H9 (cell line): ENCODE data around the gene LMO1. TPM values are rescaled to one million over a fixed set of nuclear protein-coding genes. Genes with fewer than 3 reads are reported as not detected.

Experiments
- DNase-seq: peaks from one replicate; pipeline ENCODE4 v3.0.0-alpha.2; 2017
- H2AFZ ChIP-seq: one replicate; pipeline ENCODE4 v1.6.1; 2013; ENCODE audit warnings: mild to moderate bottlenecking, low read length, control low read depth, moderate library complexity
- H2AK5ac ChIP-seq: 2 replicates; pipeline ENCODE4 v1.6.1; 2013; ENCODE audit warnings: low read length, control low read depth, mixed read lengths; ENCODE audit not compliant: insufficient read length
- H2BK120ac ChIP-seq: one replicate; pipeline ENCODE4 v1.6.1; 2013; ENCODE audit warnings: low read depth, mild to moderate bottlenecking, low read length, control low read depth, inconsistent platforms; ENCODE audit not compliant: poor library complexity, severe bottlenecking
- H2BK12ac ChIP-seq: 2 replicates; pipeline ENCODE4 v1.6.1; 2013; ENCODE audit warnings: low read length, control low read depth, mixed read lengths, low read depth; ENCODE audit not compliant: insufficient read length
- H2BK15ac ChIP-seq: 2 replicates; pipeline ENCODE4 v1.6.1; 2013; ENCODE audit warnings: low read depth, low read length, control low read depth
- H2BK20ac ChIP-seq: one replicate; pipeline ENCODE4 v1.6.1; 2013; ENCODE audit warnings: low read depth, mild to moderate bottlenecking, low read length, control low read depth, inconsistent platforms; ENCODE audit not compliant: poor library complexity, severe bottlenecking
- H2BK5ac ChIP-seq: 2 replicates; pipeline ENCODE4 v1.6.1; 2013; ENCODE audit warnings: low read length, control low read depth, mixed read lengths; ENCODE audit not compliant: insufficient read length
- H3K14ac ChIP-seq: 2 replicates; pipeline ENCODE4 v1.6.1; 2013; ENCODE audit warnings: low read length, control low read depth; ENCODE audit not compliant: insufficient read depth
- H3K18ac ChIP-seq: 2 replicates; pipeline ENCODE4 v1.6.1; 2013; ENCODE audit warnings: low read depth, mild to moderate bottlenecking, mixed read lengths, low read length, control low read depth; ENCODE audit not compliant: insufficient read length
- H3K23ac ChIP-seq: 2 replicates; pipeline ENCODE4 v1.6.1; 2013; ENCODE audit warnings: low read length, control low read depth, mixed read lengths, low read depth; ENCODE audit not compliant: insufficient read length
- H3K23me2 ChIP-seq: 2 replicates; pipeline ENCODE4 v1.6.1; 2013; ENCODE audit warnings: low read depth, mild to moderate bottlenecking, mixed read lengths, low read length, control low read depth; ENCODE audit not compliant: insufficient read length, poor library complexity, severe bottlenecking
- H3K27ac ChIP-seq: 2 replicates; pipeline ENCODE4 v1.5.1; 2013; ENCODE audit warnings: low read length, control low read depth, mixed read lengths, low read depth; ENCODE audit not compliant: insufficient read length
- H3K27me3 ChIP-seq: 2 replicates; pipeline ENCODE4 v1.6.1; 2013; ENCODE audit warnings: low read length, control low read depth, inconsistent platforms; ENCODE audit not compliant: insufficient read depth
- H3K4ac ChIP-seq: 2 replicates; pipeline ENCODE4 v1.6.1; 2013; ENCODE audit warnings: low read depth, mild to moderate bottlenecking, control low read depth, inconsistent platforms, low read length, moderate library complexity
- H3K4me1 ChIP-seq: 2 replicates; pipeline ENCODE4 v1.6.1; 2013; ENCODE audit warnings: low read length, control low read depth, inconsistent platforms; ENCODE audit not compliant: insufficient read depth
- H3K4me2 ChIP-seq: 2 replicates; pipeline ENCODE4 v1.6.1; 2013; ENCODE audit warnings: low read length, control low read depth, mixed read lengths; ENCODE audit not compliant: insufficient read length, insufficient read depth
- H3K56ac ChIP-seq: 2 replicates; pipeline ENCODE4 v1.6.1; 2013; ENCODE audit warnings: low read depth, mild to moderate bottlenecking, mixed read lengths, low read length, control low read depth; ENCODE audit not compliant: insufficient read length
- H3K79me1 ChIP-seq: 2 replicates; pipeline ENCODE4 v1.6.1; 2013; ENCODE audit warnings: low read depth, mild to moderate bottlenecking, moderate library complexity, low read length, control low read depth, inconsistent platforms; ENCODE audit not compliant: insufficient read depth, poor library complexity, severe bottlenecking
- H3K79me2 ChIP-seq: 2 replicates; pipeline ENCODE4 v1.6.1; 2013; ENCODE audit warnings: low read length, control low read depth, inconsistent platforms; ENCODE audit not compliant: insufficient read depth
- H3K9ac ChIP-seq: 2 replicates; pipeline ENCODE4 v1.6.1; 2013; ENCODE audit warnings: low read length, control low read depth, mixed read lengths; ENCODE audit not compliant: insufficient read length; ENCODE audit errors: extremely low read depth
- H3K9me3 ChIP-seq: one replicate; pipeline ENCODE4 v1.6.1; 2013; ENCODE audit warnings: low read depth, low read length, inconsistent platforms; ENCODE audit not compliant: control insufficient read depth
- H3T11ph ChIP-seq: one replicate; pipeline ENCODE4 v1.6.1; 2013; ENCODE audit warnings: mild to moderate bottlenecking, low read length, control low read depth, inconsistent platforms
- H4K20me1 ChIP-seq: one replicate; pipeline ENCODE4 v1.6.1; 2013; ENCODE audit not compliant: control insufficient read depth, insufficient read length, insufficient read depth
- H4K5ac ChIP-seq: 2 replicates; pipeline ENCODE4 v1.6.1; 2013; ENCODE audit warnings: low read depth, mild to moderate bottlenecking, mixed read lengths, low read length, control low read depth; ENCODE audit not compliant: insufficient read length
- H4K8ac ChIP-seq: replicated peaks from 2 replicates; pipeline ENCODE4 v1.6.1; 2013; ENCODE audit warnings: low read length, control low read depth, mixed read lengths, low read depth; ENCODE audit not compliant: insufficient read length
- H4K91ac ChIP-seq: 2 replicates; pipeline ENCODE4 v1.6.1; 2013; ENCODE audit warnings: low read depth, mild to moderate bottlenecking, moderate library complexity, mixed read lengths, low read length, control low read depth; ENCODE audit not compliant: insufficient read length
- H3K27ac Mint-ChIP-seq, 3 experiments: 2 replicates in 2 of 3; 3 replicates in 1 of 3; pipeline ENCODE4 v1.8.0; 2020 to 2021; ENCODE audit warnings: mixed read lengths in 3 of 3, mild to moderate bottlenecking in 1 of 3, moderate library complexity in 1 of 3
- H3K27me3 Mint-ChIP-seq: 2 replicates; pipeline ENCODE4 v1.8.0; 2021; ENCODE audit warnings: low read depth, mild to moderate bottlenecking, moderate library complexity, mixed read lengths
- H3K36me3 Mint-ChIP-seq, 3 experiments: 2 replicates in 2 of 3; 3 replicates in 1 of 3; pipeline ENCODE4 v1.8.0; 2020 to 2021; ENCODE audit warnings: low read depth in 3 of 3, mixed read lengths in 3 of 3; ENCODE audit not compliant: insufficient read depth in 1 of 3
- H3K4me1 Mint-ChIP-seq, 2 experiments: 2 replicates each; pipeline ENCODE4 v1.8.0; 2020; ENCODE audit warnings: mixed read lengths in 2 of 2
- H3K4me3 Mint-ChIP-seq, 2 experiments: 2 replicates in 1 of 2; 3 replicates in 1 of 2; pipeline ENCODE4 v1.8.0; 2020 to 2021; ENCODE audit warnings: mild to moderate bottlenecking in 2 of 2, mixed read lengths in 2 of 2, moderate library complexity in 1 of 2
- H3K9me3 Mint-ChIP-seq, 2 experiments: 2 replicates in 1 of 2; 3 replicates in 1 of 2; pipeline ENCODE4 v1.8.0; 2020; ENCODE audit warnings: mild to moderate bottlenecking in 2 of 2, mixed read lengths in 2 of 2, moderate library complexity in 1 of 2
- WGBS: extraction: QIAGEN DNeasy Blood & Tissue Kit; methylation state at CpG from one replicate; pipeline ENCODE4 v1.1.7; 2013; ENCODE audit warnings: missing lambda C conversion rate, low lambda C conversion rate, mixed read lengths; ENCODE audit not compliant: insufficient read length; ENCODE audit errors: extremely low coverage; 5-methylcytosine and 5-hydroxymethylcytosine counted together
- total RNA-seq: library from RNA; stranded (reverse); gene quantifications from 2 replicates; pipeline ENCODE4 v1.2.1, GENCODE V29; 2021
- TF ChIP-seq, protein P1 (sequence below): fragments of 200-600 bp; sonication (generic); conservative IDR thresholded peaks from 3 replicates; pipeline ENCODE4 v1.8.0; 2021; ENCODE audit warnings: antibody characterized with exemption, mild to moderate bottlenecking

Gene LMO1
- total RNA-seq, 1 experiment from 2014 or later = 0.50 TPM

DNA sequence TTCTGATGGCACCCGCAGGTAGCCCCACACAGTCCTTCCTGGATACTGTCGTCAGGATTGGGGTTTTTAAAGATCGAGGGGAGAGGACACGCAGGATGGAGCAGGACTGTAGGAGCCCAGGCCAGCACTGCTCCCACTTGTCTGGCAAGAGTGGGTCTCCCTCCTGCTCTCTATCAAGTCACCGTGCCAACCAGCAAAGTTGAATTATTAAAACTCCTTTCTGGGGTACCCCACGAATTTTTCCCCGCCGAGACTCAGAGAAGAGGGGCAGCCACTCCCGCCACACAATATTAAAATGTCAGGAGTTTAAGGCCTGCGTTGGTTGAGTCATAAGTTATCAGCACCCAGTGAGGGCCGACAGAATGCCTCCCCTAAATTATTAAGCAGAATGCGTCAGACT, 10.1 kb downstream of the LMO1 start:
- Histone ChIP-seq H3K4me1 (no peaks in the 10 kb centered on the region), H3K23me2 (no peaks in the 10 kb centered on the region), H3K23ac (no peak overlapping the region), H4K5ac (no peak overlapping the region), H4K20me1 (no peaks in the 10 kb centered on the region), H3K14ac (no peak overlapping the region), H2AFZ (no peak overlapping the region), H3K56ac (no peak overlapping the region), H3K9me3 (no peaks in the 10 kb centered on the region), H3K27ac (no peak overlapping the region), H3K18ac (no peak overlapping the region), H3K27me3 (no peaks in the 10 kb centered on the region), H2BK12ac (no peak overlapping the region), H2BK15ac (no peak overlapping the region), H4K91ac (no peak overlapping the region), H3K9ac (no peak overlapping the region), H2BK20ac (no peak overlapping the region), H2BK120ac (no peak overlapping the region), H3K79me1 (no peaks in the 10 kb centered on the region), H3T11ph (no peak overlapping the region), H3K4ac (no peak overlapping the region), H3K4me2 (no peak overlapping the region), H2BK5ac (no peak overlapping the region), H4K8ac (no peak overlapping the region), H2AK5ac (no peak overlapping the region), H3K79me2 (no peaks in the 10 kb centered on the region)
- Mint-ChIP-seq H3K27ac (no peak overlapping the region), H3K4me1 (no peaks in the 10 kb centered on the region; a peak in 1 of 4 replicates), H3K27me3 (peaks cover 17% of the 10 kb centered on the region), H3K36me3 (no peaks in the 10 kb centered on the region), H3K4me3 (no peak overlapping the region), H3K9me3 (no peaks in the 10 kb centered on the region)
- DNase-seq = peak; percentile 5
- no CpG with 5 or more reads among the region's 12 CpGs for WGBS
- TF ChIP-seq, protein P1, sequence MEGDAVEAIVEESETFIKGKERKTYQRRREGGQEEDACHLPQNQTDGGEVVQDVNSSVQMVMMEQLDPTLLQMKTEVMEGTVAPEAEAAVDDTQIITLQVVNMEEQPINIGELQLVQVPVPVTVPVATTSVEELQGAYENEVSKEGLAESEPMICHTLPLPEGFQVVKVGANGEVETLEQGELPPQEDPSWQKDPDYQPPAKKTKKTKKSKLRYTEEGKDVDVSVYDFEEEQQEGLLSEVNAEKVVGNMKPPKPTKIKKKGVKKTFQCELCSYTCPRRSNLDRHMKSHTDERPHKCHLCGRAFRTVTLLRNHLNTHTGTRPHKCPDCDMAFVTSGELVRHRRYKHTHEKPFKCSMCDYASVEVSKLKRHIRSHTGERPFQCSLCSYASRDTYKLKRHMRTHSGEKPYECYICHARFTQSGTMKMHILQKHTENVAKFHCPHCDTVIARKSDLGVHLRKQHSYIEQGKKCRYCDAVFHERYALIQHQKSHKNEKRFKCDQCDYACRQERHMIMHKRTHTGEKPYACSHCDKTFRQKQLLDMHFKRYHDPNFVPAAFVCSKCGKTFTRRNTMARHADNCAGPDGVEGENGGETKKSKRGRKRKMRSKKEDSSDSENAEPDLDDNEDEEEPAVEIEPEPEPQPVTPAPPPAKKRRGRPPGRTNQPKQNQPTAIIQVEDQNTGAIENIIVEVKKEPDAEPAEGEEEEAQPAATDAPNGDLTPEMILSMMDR = no peak
